ENCODE measurements around the gene TUBA3C.

Gene TUBA3C

GRCh38 chr13:19161308-19161707 is 20.3 kb downstream of the TUBA3C start:
- Mint-ChIP-seq H3K27ac (no peak overlapping the region), H3K4me1 (no peaks in the 10 kb centered on the region)
- no peak for TF ChIP-seq CTCF (IDR thresholded peaks at IDR 0.05)

GRCh38 chr13:19159761-19160420 is 21.7 kb downstream of the TUBA3C start:
- Mint-ChIP-seq H3K36me3 (ENCODE audit: low read depth) (peaks cover 7% of the 10 kb centered on the region), H3K27me3 (ENCODE audit: low read depth, poor library complexity) (no peaks in the 10 kb centered on the region), H3K9me3 (peaks cover 89% of the 10 kb centered on the region), H3K4me3 (no peak overlapping the region), H3K4me1 (no peaks in the 10 kb centered on the region), H3K27ac (no peak overlapping the region)
- DNase-seq: no peak
- no peak for TF ChIP-seq CTCF (IDR thresholded peaks at IDR 0.05)

More at GRCh38 chr13:19161308-19161707, 20.3 kb downstream of the TUBA3C start:
- Mint-ChIP-seq H3K36me3 (ENCODE audit: low read depth) (peaks cover 7% of the 10 kb centered on the region), H3K9me3 (peaks cover 94% of the 10 kb centered on the region), H3K4me3 (no peak overlapping the region), H3K27me3 (ENCODE audit: low read depth, poor library complexity) (no peaks in the 10 kb centered on the region)
- DNase-seq: no peak

GRCh38 chr13:19159181-19159580 is 22.4 kb downstream of the TUBA3C start:
- Mint-ChIP-seq H3K27me3 (ENCODE audit: low read depth, poor library complexity) (no peaks in the 10 kb centered on the region), H3K4me1 (no peaks in the 10 kb centered on the region), H3K4me3 (no peak overlapping the region), H3K36me3 (ENCODE audit: low read depth) (peaks cover 7% of the 10 kb centered on the region), H3K27ac (no peak overlapping the region), H3K9me3 (peaks cover 89% of the 10 kb centered on the region)
- no peak for DNase-seq
- TF ChIP-seq CTCF (IDR thresholded peaks at IDR 0.05): no peak

- no peaks in the 10 kb centered on the region for H3K27me3 Mint-ChIP-seq (ENCODE audit: low read depth, poor library complexity)
- no peaks in the 10 kb centered on the region for H3K4me1 Mint-ChIP-seq
- DNase-seq: no peak
- peaks cover 7% of the 10 kb centered on the region for H3K36me3 Mint-ChIP-seq (ENCODE audit: low read depth)
- H3K4me3 Mint-ChIP-seq: no peak overlapping the region
- TF ChIP-seq CTCF (IDR thresholded peaks at IDR 0.05): no peak
- no peak overlapping the region for H3K27ac Mint-ChIP-seq
- H3K9me3 Mint-ChIP-seq: peaks cover 87% of the 10 kb centered on the region
Observed at GRCh38 chr13:19158526-19159174, 23.0 kb downstream of the TUBA3C start.

- TF ChIP-seq CTCF (IDR thresholded peaks at IDR 0.05): no peak
- peaks cover 7% of the 10 kb centered on the region for H3K36me3 Mint-ChIP-seq (ENCODE audit: low read depth)
- H3K9me3 Mint-ChIP-seq: peaks cover 88% of the 10 kb centered on the region
- no peaks in the 10 kb centered on the region for H3K4me1 Mint-ChIP-seq
- DNase-seq: no peak
- no peaks in the 10 kb centered on the region for H3K27me3 Mint-ChIP-seq (ENCODE audit: low read depth, poor library complexity)
- H3K4me3 Mint-ChIP-seq: no peak overlapping the region
- H3K27ac Mint-ChIP-seq: no peak overlapping the region
Observed at GRCh38 chr13:19158006-19158405, 23.6 kb downstream of the TUBA3C start.

- Mint-ChIP-seq H3K4me3 (no peak overlapping the region), H3K9me3 (peaks cover 88% of the 10 kb centered on the region), H3K27ac (no peak overlapping the region), H3K27me3 (ENCODE audit: low read depth, poor library complexity) (no peaks in the 10 kb centered on the region), H3K4me1 (no peaks in the 10 kb centered on the region), H3K36me3 (ENCODE audit: low read depth) (peaks cover 7% of the 10 kb centered on the region)
- no peak for TF ChIP-seq CTCF (IDR thresholded peaks at IDR 0.05)
- DNase-seq: no peak
Observed at GRCh38 chr13:19157461-19157860, 24.2 kb downstream of the TUBA3C start.

All from nephron progenitor cell (in vitro differentiated cells).